CD4-positive, alpha-beta T cell (primary cell): ENCODE measurements around the gene ARNT2. TPM values are rescaled to one million over a fixed set of nuclear protein-coding genes. Genes with fewer than 3 reads are reported as not detected.

Experiments used
- ATAC-seq: fragments of 200-7000 bp; cut with Tn5 transposase; one replicate; pipeline ENCODE4 v1.10.0; 2022; ENCODE audit warnings: mild to moderate bottlenecking; ENCODE audit not compliant: poor library complexity
- CTCF ChIA-PET: fragments of 350-600 bp; sonication (Branson Sonifier 250); formaldehyde crosslinking; loops from one replicate; lab custom pipeline; 2021; ENCODE audit warnings: antibody characterized with exemption, inconsistent platforms; lab: Charles Lee
- POLR2A ChIA-PET: fragments of 350-600 bp; sonication (Branson Sonifier 250); formaldehyde crosslinking; loops from one replicate; lab custom pipeline; 2021; ENCODE audit warnings: antibody characterized with exemption, inconsistent platforms; lab: Charles Lee
- DNase-seq, 14 experiments: peaks; one replicate each; pipeline ENCODE4 v3.0.0-alpha.2; 2013 to 2020; ENCODE audit warnings: mixed read lengths in 2 of 14
- H3K27ac ChIP-seq, 2 donors: one replicate each; pipeline versions ENCODE4 v1.5.1 to v1.7.0; 2013; ENCODE audit warnings: low read length in 2 of 2, low read depth in 1 of 2, mild to moderate bottlenecking in 1 of 2
- H3K27me3 ChIP-seq, 2 experiments: 1 replicate in 1 of 2; 2 replicates in 1 of 2; pipeline versions ENCODE4 v1.6.1 to v1.7.0; 2013; ENCODE audit warnings: low read length in 2 of 2, control low read depth in 1 of 2, mild to moderate bottlenecking in 1 of 2, moderate library complexity in 1 of 2; ENCODE audit not compliant: insufficient read depth in 2 of 2, control insufficient read depth in 1 of 2
- H3K36me3 ChIP-seq: one replicate; pipeline ENCODE4 v1.6.1; 2013; ENCODE audit warnings: low read length, control low read depth; ENCODE audit not compliant: insufficient read depth
- H3K4me1 ChIP-seq: one replicate; pipeline ENCODE4 v1.6.1; 2013; ENCODE audit warnings: low read length, control low read depth; ENCODE audit not compliant: insufficient read depth
- H3K4me3 ChIP-seq: one replicate; pipeline ENCODE4 v1.5.1; 2013; ENCODE audit warnings: mild to moderate bottlenecking, low read length, moderate library complexity
- H3K9me3 ChIP-seq, 2 experiments: 1 replicate in 1 of 2; 2 replicates in 1 of 2; pipeline versions ENCODE4 v1.6.1 to v1.7.0; 2013; ENCODE audit warnings: low read length in 2 of 2, mild to moderate bottlenecking in 2 of 2, control low read depth in 1 of 2, moderate library complexity in 1 of 2; ENCODE audit not compliant: control insufficient read depth in 1 of 2, insufficient read depth in 1 of 2
- H3K27ac Mint-ChIP-seq: one replicate; pipeline ENCODE4 v1.8.0; 2020; ENCODE audit warnings: mixed read lengths
- H3K27me3 Mint-ChIP-seq: one replicate; pipeline ENCODE4 v1.8.0; 2021; ENCODE audit warnings: mixed read lengths
- H3K36me3 Mint-ChIP-seq: one replicate; pipeline ENCODE4 v1.8.0; 2021; ENCODE audit warnings: low read depth, mixed read lengths
- H3K4me1 Mint-ChIP-seq: one replicate; pipeline ENCODE4 v1.8.0; 2021; ENCODE audit warnings: low read depth, mixed read lengths
- H3K4me3 Mint-ChIP-seq: one replicate; pipeline ENCODE4 v1.8.0; 2020; ENCODE audit warnings: mild to moderate bottlenecking, mixed read lengths
- H3K9me3 Mint-ChIP-seq: one replicate; pipeline ENCODE4 v1.8.0; 2020; ENCODE audit warnings: mixed read lengths
- CTCF ChIP-seq: fragments of 200-600 bp; IDR thresholded peaks from one replicate; pipeline ENCODE4 v1.8.0; 2022; ENCODE audit warnings: antibody characterized with exemption, mild to moderate bottlenecking
- intact Hi-C, 2 experiments: fragments of 100-400 bp; cut with DNase I in 1 of 2; cut with micrococcal nuclease in 1 of 2; formaldehyde crosslinking; loops; one replicate each; pipeline versions ENCODE4 v1.15.1 to v1.9.0; 2023 to 2025; cut with DNase I, micrococcal nuclease
- total RNA-seq, 174 experiments: library from RNA in 2 of 174; stranded (reverse) in 2 of 174; gene quantifications; one replicate each; pipeline ENCODE4 v1.2.3 and lab custom pipeline; 2021 to 2026

ARNT2 gene
- total RNA-seq, 2 experiments from 2014 or later: not detected

- intact Hi-C loops: no loop called here
- no peak overlapping the region for H3K4me3 Mint-ChIP-seq
- TF ChIP-seq CTCF: no peak
- peaks cover 0 to 6% of the 10 kb centered on the region in 2 experiments for H3K9me3 ChIP-seq
- no peak overlapping the region for H3K27ac ChIP-seq
- CTCF ChIA-PET: no interaction called here
- H3K27me3 Mint-ChIP-seq: peaks cover 7% of the 10 kb centered on the region
- no peaks in the 10 kb centered on the region for H3K4me1 ChIP-seq
- no peaks in the 10 kb centered on the region for H3K36me3 ChIP-seq
- ATAC-seq: no peak
- no peaks in the 10 kb centered on the region for H3K27me3 ChIP-seq
- no peak for DNase-seq
- no peak overlapping the region for H3K4me3 ChIP-seq
- H3K4me1 Mint-ChIP-seq: no peaks in the 10 kb centered on the region
- no peak overlapping the region for H3K27ac Mint-ChIP-seq
- H3K9me3 Mint-ChIP-seq: no peaks in the 10 kb centered on the region
- H3K36me3 Mint-ChIP-seq: no peaks in the 10 kb centered on the region
- POLR2A ChIA-PET: no interaction called here
Measured at GRCh38 chr15:80431635-80432344, 27.6 kb downstream of the ARNT2 start.

- no peaks in the 10 kb centered on the region for H3K27me3 ChIP-seq
- H3K36me3 ChIP-seq: no peaks in the 10 kb centered on the region
- no peak for DNase-seq
- H3K4me1 ChIP-seq: no peaks in the 10 kb centered on the region
- Mint-ChIP-seq H3K9me3 (no peaks in the 10 kb centered on the region), H3K27me3 (peaks cover 13% of the 10 kb centered on the region), H3K4me1 (no peaks in the 10 kb centered on the region), H3K4me3 (no peak overlapping the region), H3K27ac (no peak overlapping the region), H3K36me3 (no peaks in the 10 kb centered on the region)
- no peak for ATAC-seq
- POLR2A ChIA-PET: no interaction called here
- H3K4me3 ChIP-seq: no peak overlapping the region
- intact Hi-C loops: no loop called here
- CTCF ChIA-PET: no interaction called here
- H3K27ac ChIP-seq: no peak overlapping the region
- TF ChIP-seq CTCF: no peak
- H3K9me3 ChIP-seq: peaks cover 0 to 6% of the 10 kb centered on the region in 2 experiments
Measured at GRCh38 chr15:80432345-80432702, 28.1 kb downstream of the ARNT2 start.

GRCh38 chr15:80433836-80434235 lies 29.7 kb downstream of the ARNT2 start:
- TF ChIP-seq CTCF: no peak
- no peak for ATAC-seq
- CTCF ChIA-PET: no interaction called here
- Mint-ChIP-seq H3K27ac (no peak overlapping the region), H3K36me3 (no peaks in the 10 kb centered on the region), H3K9me3 (no peaks in the 10 kb centered on the region), H3K27me3 (peaks cover 14% of the 10 kb centered on the region), H3K4me1 (no peaks in the 10 kb centered on the region), H3K4me3 (no peak overlapping the region)
- intact Hi-C loops: no loop called here
- DNase-seq: no peak
- Histone ChIP-seq H3K4me3 (no peak overlapping the region), H3K27me3 (no peaks in the 10 kb centered on the region), H3K36me3 (no peaks in the 10 kb centered on the region), H3K4me1 (no peaks in the 10 kb centered on the region), H3K9me3 (peaks cover 0 to 6% of the 10 kb centered on the region in 2 experiments), H3K27ac (no peak overlapping the region)
- POLR2A ChIA-PET: no interaction called here
